Colonic mucosa (tissue), 4 donors: ENCODE measurements around the gene NLGN3. TPM values are rescaled to one million over a fixed set of nuclear protein-coding genes. Genes with fewer than 3 reads are reported as not detected.

Experiments used
- DNase-seq: peaks from one replicate; pipeline ENCODE4 v3.0.0-alpha.2; 2020
- H3K27ac ChIP-seq: fragments of 200-600 bp; one replicate; pipeline ENCODE4 v1.8.0; 2021
- H3K27me3 ChIP-seq: fragments of 200-600 bp; one replicate; pipeline ENCODE4 v1.8.0; 2021
- H3K36me3 ChIP-seq: fragments of 200-600 bp; one replicate; pipeline ENCODE4 v1.8.0; 2021
- H3K4me1 ChIP-seq: fragments of 200-600 bp; one replicate; pipeline ENCODE4 v1.8.0; 2021; ENCODE audit warnings: mild to moderate bottlenecking
- H3K4me3 ChIP-seq: fragments of 200-600 bp; one replicate; pipeline ENCODE4 v1.8.0; 2021
- H3K9ac ChIP-seq, 2 donors: one replicate each; pipeline ENCODE4 v1.7.0; 2013; ENCODE audit warnings: control low read depth in 2 of 2, low read depth in 2 of 2, low read length in 2 of 2
- H3K9me3 ChIP-seq: fragments of 200-600 bp; one replicate; pipeline ENCODE4 v1.8.0; 2021
- CTCF ChIP-seq: fragments of 200-600 bp; IDR thresholded peaks from one replicate; pipeline ENCODE4 v1.8.0; 2022; ENCODE audit warnings: antibody characterized with exemption, mild to moderate bottlenecking
- intact Hi-C: fragments of 100-400 bp; cut with DNase I; formaldehyde crosslinking; loops from one replicate; pipeline ENCODE4 v1.14.1; 2022
- total RNA-seq, 2 donors: library from RNA; stranded (reverse); fragmentation: NEBNext Ultra II Directional in 1 of 2; extraction: Animal tissue kit (Norgen Biotek cat#: 25700) in 1 of 2; gene quantifications; one replicate each; pipeline ENCODE4 v1.2.1, GENCODE V29; 2021
- donor health status: healthy.
- donor health status: DM: no; HTN: no; CAD: no.
- donor health status: DM: no; HTN: no; CAD: no.

Gene NLGN3
- total RNA-seq, 2 donors from 2014 or later, result 0.67 to 0.82 TPM

GRCh38 chrX:71171110-71171801 lies 26.6 kb downstream of the NLGN3 start:
- no peak for DNase-seq
- intact Hi-C loops, result loop anchor here (10.0 kb wide), 2 partner anchors 196 to 406 kb away; no protein-coding TSS in a partner anchor
- H3K27ac ChIP-seq, result no peak overlapping the region
- H3K36me3 ChIP-seq, result no peaks in the 10 kb centered on the region
- TF ChIP-seq CTCF, result no peak
- no peak overlapping the region for H3K9ac ChIP-seq
- H3K27me3 ChIP-seq, result no peaks in the 10 kb centered on the region
- no peaks in the 10 kb centered on the region for H3K9me3 ChIP-seq
- H3K4me1 ChIP-seq, result no peaks in the 10 kb centered on the region
- H3K4me3 ChIP-seq, result no peak overlapping the region

GRCh38 chrX:71173440-71173839 lies 28.8 kb downstream of the NLGN3 start:
- intact Hi-C loops, result loop anchor here (10.0 kb wide), 2 partner anchors 199 to 409 kb away; no protein-coding TSS in a partner anchor
- no peak for DNase-seq
- H3K4me3 ChIP-seq, result no peak overlapping the region
- H3K27me3 ChIP-seq, result no peaks in the 10 kb centered on the region
- no peak overlapping the region for H3K9ac ChIP-seq
- H3K27ac ChIP-seq, result no peak overlapping the region
- no peaks in the 10 kb centered on the region for H3K4me1 ChIP-seq
- H3K36me3 ChIP-seq, result no peaks in the 10 kb centered on the region
- no peak for TF ChIP-seq CTCF
- no peaks in the 10 kb centered on the region for H3K9me3 ChIP-seq

GRCh38 chrX:71174795-71175194 lies 30.2 kb downstream of the NLGN3 start:
- H3K27ac ChIP-seq, result no peak overlapping the region
- H3K9ac ChIP-seq, result no peak overlapping the region
- no peak overlapping the region for H3K4me3 ChIP-seq
- TF ChIP-seq CTCF, result no peak
- H3K9me3 ChIP-seq, result no peaks in the 10 kb centered on the region
- no peaks in the 10 kb centered on the region for H3K36me3 ChIP-seq
- H3K27me3 ChIP-seq, result no peaks in the 10 kb centered on the region
- H3K4me1 ChIP-seq, result no peaks in the 10 kb centered on the region
- no peak for DNase-seq
- intact Hi-C loops, result loop anchor here (10.0 kb wide), 2 partner anchors 200 to 410 kb away; no protein-coding TSS in a partner anchor

- DNase-seq, result no peak
- Histone ChIP-seq H3K9ac (no peak overlapping the region), H3K27me3 (no peaks in the 10 kb centered on the region), H3K4me3 (no peak overlapping the region), H3K4me1 (no peaks in the 10 kb centered on the region), H3K9me3 (no peaks in the 10 kb centered on the region), H3K27ac (no peak overlapping the region), H3K36me3 (no peaks in the 10 kb centered on the region)
- intact Hi-C loops, result loop anchor here (10.0 kb wide), 2 partner anchors 201 to 411 kb away; no protein-coding TSS in a partner anchor
- TF ChIP-seq CTCF, result no peak
Measured at GRCh38 chrX:71175531-71175930, 30.9 kb downstream of the NLGN3 start.

- TF ChIP-seq CTCF, result no peak
- no peak overlapping the region for H3K9ac ChIP-seq
- intact Hi-C loops, result loop anchor here (10.0 kb wide), 2 partner anchors 203 to 413 kb away; no protein-coding TSS in a partner anchor
- no peak for DNase-seq
- H3K9me3 ChIP-seq, result no peaks in the 10 kb centered on the region
- H3K4me1 ChIP-seq, result no peaks in the 10 kb centered on the region
- no peaks in the 10 kb centered on the region for H3K36me3 ChIP-seq
- no peak overlapping the region for H3K27ac ChIP-seq
- H3K4me3 ChIP-seq, result no peak overlapping the region
- H3K27me3 ChIP-seq, result no peaks in the 10 kb centered on the region
Measured at GRCh38 chrX:71177327-71177726, 32.7 kb downstream of the NLGN3 start.
